Transverse colon (tissue), 3 donors: ENCODE results near the gene PELI2.

ENCODE experiments used
- EP300 ChIP-seq: sonication (generic); formaldehyde crosslinking; IDR thresholded peaks from one replicate; pipeline ENCODE4 v1.6.1; 2017; ENCODE audit warnings: antibody characterized with exemption, low read depth
- POLR2A ChIP-seq: fragments of 450-650 bp; IDR thresholded peaks from one replicate; pipeline ENCODE4 v1.6.1; 2016; ENCODE audit warnings: antibody characterized with exemption, mild to moderate bottlenecking, moderate library complexity
- TF ChIP-seq, protein P1 (sequence below), 5 experiments: fragments of 200-600 bp in 3 of 5; fragments of 450-650 bp in 2 of 5; sonication (generic) in 3 of 5; IDR thresholded peaks; 1 replicate in 2 of 5; 2 replicates in 3 of 5; pipeline ENCODE4 v1.5.1; 2016 to 2017; ENCODE audit warnings: antibody characterized with exemption in 5 of 5, inconsistent platforms in 3 of 5, mild to moderate bottlenecking in 2 of 5, moderate library complexity in 1 of 5

DNA sequence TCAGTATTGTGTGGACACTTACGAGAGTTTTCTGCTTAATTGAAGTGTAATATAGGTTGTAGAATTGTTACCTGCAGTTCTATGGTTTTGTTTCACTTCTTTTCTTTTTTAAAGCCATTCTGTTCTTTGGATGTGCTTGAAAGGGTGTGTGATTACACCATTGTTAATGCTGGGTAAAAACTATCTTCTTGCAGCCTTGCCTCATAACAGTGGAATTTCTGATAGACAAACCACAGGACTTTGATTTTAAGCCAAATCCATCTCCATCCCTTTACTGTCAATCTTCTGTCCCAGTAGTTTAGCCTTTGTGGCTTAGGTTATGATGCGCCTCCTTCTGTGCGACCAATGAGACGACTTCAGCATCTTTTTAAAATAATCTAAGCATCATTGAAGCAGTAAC, 182.3 kb downstream of the PELI2 start:
- TF ChIP-seq, protein P1, sequence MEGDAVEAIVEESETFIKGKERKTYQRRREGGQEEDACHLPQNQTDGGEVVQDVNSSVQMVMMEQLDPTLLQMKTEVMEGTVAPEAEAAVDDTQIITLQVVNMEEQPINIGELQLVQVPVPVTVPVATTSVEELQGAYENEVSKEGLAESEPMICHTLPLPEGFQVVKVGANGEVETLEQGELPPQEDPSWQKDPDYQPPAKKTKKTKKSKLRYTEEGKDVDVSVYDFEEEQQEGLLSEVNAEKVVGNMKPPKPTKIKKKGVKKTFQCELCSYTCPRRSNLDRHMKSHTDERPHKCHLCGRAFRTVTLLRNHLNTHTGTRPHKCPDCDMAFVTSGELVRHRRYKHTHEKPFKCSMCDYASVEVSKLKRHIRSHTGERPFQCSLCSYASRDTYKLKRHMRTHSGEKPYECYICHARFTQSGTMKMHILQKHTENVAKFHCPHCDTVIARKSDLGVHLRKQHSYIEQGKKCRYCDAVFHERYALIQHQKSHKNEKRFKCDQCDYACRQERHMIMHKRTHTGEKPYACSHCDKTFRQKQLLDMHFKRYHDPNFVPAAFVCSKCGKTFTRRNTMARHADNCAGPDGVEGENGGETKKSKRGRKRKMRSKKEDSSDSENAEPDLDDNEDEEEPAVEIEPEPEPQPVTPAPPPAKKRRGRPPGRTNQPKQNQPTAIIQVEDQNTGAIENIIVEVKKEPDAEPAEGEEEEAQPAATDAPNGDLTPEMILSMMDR (IDR thresholded peaks at IDR 0.05) = no peak
- TF ChIP-seq POLR2A = no peak
- TF ChIP-seq EP300 = no peak
